Measurements from ENCODE around the gene GJD3. TPM values are rescaled to one million over a fixed set of nuclear protein-coding genes. Genes with fewer than 3 reads are reported as not detected.
"Not testable (repeated sequence)": the region's sequence is repeated elsewhere in the genome, so short reads cannot be mapped to it uniquely, and the experiment has no call there.

The GJD3 gene, protein sequence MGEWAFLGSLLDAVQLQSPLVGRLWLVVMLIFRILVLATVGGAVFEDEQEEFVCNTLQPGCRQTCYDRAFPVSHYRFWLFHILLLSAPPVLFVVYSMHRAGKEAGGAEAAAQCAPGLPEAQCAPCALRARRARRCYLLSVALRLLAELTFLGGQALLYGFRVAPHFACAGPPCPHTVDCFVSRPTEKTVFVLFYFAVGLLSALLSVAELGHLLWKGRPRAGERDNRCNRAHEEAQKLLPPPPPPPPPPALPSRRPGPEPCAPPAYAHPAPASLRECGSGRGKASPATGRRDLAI
- 1.2 TPM for total RNA-seq
- long read RNA-seq, result 0 reads

DNA sequence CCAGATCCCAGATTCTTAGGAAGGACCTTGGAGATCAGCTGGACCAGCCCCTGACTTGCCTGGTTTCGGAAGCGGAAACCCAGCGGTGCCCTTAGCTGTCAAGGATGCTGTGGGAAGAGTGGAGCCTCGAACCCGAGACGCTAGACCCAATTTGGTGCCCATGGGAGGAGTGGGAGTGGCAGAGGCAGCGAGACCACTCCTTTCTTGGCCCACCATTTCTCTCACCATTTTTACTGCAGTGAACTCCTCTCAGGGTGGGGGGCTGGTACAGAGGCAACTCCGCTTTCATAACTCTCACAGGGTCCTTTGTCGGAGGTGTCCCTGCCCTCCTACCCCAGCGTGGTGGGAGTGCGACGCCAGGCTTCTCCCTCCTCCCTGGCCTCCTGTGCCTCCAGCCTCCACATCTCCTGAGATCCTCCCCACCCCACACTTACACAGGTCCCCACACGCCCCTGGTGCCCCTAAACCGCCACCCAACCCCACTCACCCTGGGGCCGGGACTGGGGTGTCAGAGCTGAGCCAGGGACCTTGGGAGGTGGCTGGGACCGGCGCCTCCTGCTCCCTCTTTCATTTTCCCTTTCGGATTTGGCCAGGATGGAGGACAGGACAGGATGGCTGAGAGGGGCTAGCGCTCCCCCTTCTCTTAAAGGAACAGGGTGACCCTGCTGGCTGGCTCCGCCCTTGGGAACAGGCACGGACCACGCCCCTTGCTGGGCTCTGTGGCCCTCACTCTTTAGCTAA lies at the start of gene GJD3:
Gene GJD3 (minus strand): TSS at position 617 of the 741 bp plus-strand sequence. CDS start 922 bp downstream, outside the sequence.
- DNase-seq (no peak), ATAC-seq (peak; percentile 35)
- intact Hi-C loops (cut with micrococcal nuclease), result no loop called here

DNA sequence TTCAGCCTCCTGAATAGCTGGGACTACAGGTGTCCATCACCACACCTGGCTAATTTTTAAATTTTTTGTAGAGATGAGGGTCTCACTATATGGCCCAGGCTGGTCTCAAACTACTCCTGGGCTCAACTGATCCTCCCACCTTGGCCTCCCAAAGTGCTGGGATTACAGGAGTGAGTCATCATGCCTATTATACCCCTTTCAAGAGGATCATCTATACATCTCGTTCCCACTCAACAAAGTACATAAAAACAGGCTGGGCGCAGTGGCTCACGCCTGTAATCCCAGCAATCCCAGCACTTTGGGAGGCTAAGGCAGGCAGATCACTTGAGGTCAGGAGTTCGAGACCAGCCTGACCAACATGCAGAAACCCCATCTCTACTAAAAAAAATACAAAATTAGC lies 49.8 kb upstream of the GJD3 start:
- ATAC-seq; DNase-seq; intact Hi-C loops (cut with micrococcal nuclease): not testable (repeated sequence)

DNA sequence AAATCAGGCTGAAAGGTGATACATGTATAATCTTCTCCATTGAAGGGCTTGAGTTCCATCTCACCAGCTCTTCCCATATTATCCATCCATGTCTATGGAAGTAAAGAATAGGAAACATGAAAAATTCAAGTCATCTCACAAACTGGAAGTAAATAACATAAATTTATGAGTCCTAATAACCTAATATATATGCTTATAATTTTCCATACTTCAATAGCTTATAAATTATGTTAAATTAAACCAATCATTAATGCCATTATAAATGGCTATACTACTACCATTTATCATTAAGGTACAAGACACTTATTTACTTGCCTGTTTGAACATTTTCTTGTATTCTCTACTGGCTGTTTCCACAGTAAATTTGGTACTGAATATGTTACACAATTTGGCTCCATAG lies 48.3 kb upstream of the GJD3 start:
- ATAC-seq (no peak), DNase-seq (no peak)
- intact Hi-C loops (cut with micrococcal nuclease), result no loop called here

DNA sequence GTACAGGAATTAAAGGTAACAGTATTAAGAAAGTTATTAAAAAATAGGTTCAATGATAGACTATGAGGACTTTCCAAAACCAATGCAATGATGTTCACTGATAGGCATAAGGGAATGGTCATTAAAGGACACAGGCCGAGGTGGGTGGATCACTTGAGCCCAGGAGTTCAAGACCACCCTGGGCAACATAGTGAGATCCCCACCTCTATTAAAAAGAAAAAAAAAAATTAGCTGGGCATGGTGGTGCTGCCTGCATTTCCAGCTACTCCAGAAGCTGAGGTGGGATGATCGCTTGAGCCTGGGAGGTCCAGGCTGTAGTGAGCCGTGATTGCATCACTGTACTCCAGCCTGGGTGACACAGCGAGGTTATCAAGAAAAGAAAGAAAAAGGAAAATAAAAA lies 47.3 kb upstream of the GJD3 start:
- intact Hi-C loops (cut with micrococcal nuclease), result no loop called here
- ATAC-seq (no peak), DNase-seq (no peak)

DNA sequence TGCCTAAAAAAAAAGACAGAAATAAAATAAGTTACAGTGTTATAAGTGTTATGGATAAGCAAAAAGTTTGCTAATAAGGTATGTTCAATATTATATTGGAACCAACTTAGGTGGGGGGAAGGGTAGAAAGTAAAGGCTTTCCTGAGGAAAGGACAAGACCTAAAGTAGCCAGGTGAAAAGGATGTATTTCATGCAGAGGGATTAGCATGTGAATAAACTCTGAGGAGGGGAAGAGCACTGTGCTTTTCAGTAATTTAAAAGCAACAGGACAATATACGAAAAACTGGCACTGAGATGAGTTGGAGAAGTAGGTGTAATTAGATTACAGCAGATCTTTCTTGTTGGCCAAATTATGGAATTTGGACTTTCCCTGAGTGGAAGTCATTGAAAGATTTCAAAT lies 45.5 kb upstream of the GJD3 start:
- DNase-seq, result no peak
- intact Hi-C loops (cut with micrococcal nuclease), result no loop called here
- no peak for ATAC-seq

DNA sequence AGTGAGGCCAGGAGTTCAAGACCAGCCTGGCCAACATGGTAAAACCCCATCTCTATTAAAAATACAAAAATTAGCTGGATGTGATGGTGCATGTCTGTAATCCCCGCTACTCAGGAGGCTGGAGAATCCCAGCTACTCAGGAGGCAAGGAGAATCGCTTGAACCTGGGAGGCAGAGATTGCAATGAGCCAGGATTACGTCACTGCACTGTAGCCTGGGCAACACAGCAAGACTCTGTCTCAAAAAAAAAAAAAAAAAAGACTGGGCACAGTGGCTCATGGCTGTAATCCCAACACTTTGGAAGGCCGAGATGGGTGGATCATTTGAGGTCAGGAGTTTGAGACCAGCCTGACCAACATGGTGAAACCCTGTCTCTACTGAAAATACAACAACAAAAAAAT lies 45.0 kb upstream of the GJD3 start:
- DNase-seq; ATAC-seq; intact Hi-C loops (cut with micrococcal nuclease): not testable (repeated sequence)

DNA sequence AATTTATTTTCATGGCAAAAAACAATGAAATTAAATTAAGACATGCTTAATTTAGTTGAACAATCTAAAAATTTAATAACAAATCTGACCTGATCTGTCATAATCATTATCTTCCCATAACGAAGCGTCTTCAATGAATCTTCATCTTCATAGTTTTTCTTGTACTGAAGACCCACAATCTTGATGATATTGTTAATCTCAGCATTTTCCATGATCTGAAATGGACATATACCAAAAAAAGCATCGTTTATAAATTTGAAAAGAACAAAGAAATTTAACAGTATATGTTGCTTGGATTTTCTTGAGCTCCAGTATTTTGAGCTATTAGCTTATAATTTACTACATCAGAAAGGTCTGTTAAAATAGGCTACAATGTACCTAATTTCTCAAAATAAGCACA lies 42.9 kb upstream of the GJD3 start:
- intact Hi-C loops (cut with micrococcal nuclease), result no loop called here
- no peak for ATAC-seq
- no peak for DNase-seq

DNA sequence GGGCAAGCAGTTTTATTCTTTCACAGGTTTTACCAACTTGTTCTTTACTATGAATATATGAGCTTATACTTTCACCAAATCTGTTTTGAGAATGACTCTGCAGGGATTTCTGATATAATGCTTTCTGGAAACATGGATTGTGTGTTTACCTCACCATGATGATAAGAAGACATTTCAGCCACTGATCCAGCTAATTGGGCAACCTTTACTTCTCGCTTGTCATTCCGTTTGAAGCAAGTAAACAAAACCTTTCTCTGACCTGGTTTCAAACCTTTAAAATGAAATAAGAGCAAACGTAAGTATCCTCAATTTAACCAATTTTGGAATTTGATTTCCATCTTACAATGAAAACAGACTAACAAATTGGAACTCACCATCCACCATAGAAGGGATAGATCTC lies 39.5 kb upstream of the GJD3 start:
- DNase-seq, result no peak
- ATAC-seq, result no peak
- intact Hi-C loops (cut with micrococcal nuclease), result no loop called here

DNA sequence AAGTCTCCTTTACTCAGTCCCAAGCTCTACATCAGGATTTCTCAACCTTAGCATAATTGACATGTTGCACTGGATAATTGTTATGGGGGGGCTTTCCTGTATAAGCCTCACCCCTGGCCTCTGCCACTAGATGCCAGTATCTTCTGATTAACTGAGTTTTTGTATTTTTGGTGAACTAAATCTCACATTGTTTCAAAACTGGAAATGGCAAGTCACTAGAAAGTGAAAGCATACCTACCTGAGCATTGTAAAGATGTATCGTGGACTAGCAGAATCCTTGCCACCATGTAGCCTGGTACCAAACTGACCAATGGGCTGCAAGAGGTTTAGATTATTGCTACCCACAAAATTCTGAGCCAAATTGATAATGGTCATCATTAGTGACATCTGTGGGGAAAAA lies 38.1 kb upstream of the GJD3 start:
- ATAC-seq (no peak), DNase-seq (no peak)
- intact Hi-C loops (cut with micrococcal nuclease), result no loop called here

DNA sequence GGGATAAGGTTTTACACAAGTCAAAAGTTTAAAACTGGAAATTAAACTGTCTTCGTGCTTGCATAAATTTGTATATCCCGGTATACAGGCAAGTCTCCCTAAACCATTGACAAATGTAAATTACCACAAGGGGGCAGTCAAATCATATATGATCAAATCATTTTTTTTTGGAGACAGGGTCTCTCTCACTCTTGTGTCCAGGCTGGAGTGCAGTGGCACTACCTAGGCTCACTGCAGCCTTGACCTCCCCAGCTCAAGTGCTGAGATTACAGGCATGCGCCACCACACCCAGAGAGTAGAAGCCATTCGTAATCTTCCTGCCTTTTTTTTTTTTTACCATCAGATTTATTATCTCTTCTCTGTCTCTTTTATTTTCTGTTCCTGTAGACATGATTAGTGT lies 34.6 kb upstream of the GJD3 start:
- ATAC-seq (peak; percentile 47), DNase-seq (no peak)
- intact Hi-C loops (cut with micrococcal nuclease), result no loop called here

DNA sequence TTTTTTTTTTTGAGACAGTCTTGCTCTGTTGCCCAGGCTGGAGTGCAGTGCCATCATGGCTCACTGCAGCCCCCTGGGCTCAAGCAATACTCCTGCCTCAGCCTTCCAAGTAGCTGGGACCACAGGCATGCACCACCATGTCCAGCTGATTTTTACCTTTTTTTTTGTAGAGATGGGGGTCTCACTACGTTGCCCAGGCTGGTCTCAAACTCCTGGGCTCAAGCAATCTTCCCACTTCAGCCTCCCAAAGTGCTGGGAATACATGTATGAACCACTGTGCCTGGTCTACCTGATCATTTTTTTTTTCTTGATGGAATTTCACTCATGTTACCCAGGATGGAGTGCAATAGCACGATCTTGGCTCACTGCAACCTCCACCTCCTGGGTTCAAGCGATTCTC lies 22.0 kb upstream of the GJD3 start:
- intact Hi-C loops (cut with micrococcal nuclease); DNase-seq; ATAC-seq: not testable (repeated sequence)

DNA sequence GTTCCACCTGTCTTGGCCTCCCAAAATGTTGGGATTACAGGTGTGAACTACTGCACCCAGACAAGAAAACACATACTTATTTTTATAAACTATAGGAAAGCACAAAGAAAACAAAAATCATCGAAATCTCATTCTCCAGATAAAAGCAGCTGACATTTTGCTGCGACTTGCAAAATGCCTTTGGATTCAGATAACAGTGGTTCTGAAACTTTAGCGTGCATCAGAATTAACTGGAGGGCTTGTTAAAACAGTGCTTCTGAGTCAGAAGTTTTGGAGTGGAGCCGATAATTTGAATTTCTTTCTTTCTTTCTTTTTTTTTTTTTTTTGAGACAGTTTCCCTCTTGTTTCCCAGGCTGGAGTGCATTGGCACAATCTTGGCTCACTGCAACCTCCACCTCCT lies 17.7 kb upstream of the GJD3 start:
- intact Hi-C loops (cut with micrococcal nuclease), result no loop called here
- no peak for DNase-seq
- no peak for ATAC-seq

DNA sequence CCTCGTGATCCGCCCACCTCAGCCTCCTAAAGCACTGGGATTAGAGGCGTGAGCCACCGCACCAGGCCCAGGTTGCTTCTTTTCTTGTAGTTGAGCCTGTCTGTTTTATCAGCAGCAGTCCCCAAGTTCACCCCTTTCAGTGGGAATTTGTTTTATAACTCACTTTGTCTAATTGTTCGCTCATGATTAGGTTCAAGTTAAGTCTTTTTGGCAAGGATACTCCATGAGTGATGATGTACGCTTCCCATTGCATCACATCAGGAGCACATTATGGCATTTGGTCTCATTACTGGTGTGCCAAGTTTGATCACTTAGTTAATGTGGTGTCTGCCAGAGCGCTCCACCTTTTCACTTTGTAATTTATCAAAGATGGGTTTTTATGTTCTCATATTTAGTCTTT lies 14.4 kb upstream of the GJD3 start:
- intact Hi-C loops (cut with micrococcal nuclease), result no loop called here
- no peak for ATAC-seq

DNA sequence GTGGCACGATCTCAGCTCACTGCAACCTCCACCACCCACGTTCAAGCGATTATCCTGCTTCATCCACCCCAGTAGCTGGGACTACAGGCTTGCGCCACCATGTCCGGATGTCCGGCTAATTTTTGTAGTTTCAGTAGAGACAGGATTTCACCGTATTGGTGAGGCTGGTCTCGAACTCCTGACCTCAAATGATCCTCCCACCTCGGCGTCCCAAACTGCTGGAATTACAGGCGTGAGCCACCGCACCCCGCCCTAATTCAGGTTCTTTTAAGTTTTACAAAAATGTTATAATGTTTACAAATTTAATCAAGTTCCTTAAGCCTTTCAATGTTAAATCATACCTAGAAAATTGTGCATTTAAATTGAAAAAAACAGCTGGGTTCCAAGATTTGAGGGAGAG lies 13.3 kb upstream of the GJD3 start:
- no peak for DNase-seq
- no peak for ATAC-seq
- intact Hi-C loops (cut with micrococcal nuclease), result no loop called here

More for the DNA sequence above, 14.4 kb upstream of the GJD3 start:
- no peak for DNase-seq

DNA sequence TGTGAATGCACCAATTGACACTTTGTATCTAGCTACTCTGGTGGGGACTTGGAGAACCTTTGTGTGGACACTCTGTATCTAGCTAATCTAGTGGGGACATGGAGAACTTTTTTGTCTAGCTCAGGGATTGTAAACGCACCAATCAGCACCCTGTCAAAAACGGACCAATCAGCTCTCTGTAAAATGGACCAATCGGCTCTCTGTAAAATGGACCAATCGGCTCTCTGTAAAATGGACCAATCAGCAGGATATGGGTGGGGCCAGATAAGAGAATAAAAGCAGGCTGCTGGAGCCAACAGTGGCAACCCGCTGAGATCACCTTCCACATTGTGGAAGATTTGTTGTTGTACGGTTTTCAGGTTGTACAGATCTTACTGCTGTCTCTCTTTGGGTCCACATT lies 12.0 kb upstream of the GJD3 start:
- ATAC-seq, result not testable (repeated sequence)

DNA sequence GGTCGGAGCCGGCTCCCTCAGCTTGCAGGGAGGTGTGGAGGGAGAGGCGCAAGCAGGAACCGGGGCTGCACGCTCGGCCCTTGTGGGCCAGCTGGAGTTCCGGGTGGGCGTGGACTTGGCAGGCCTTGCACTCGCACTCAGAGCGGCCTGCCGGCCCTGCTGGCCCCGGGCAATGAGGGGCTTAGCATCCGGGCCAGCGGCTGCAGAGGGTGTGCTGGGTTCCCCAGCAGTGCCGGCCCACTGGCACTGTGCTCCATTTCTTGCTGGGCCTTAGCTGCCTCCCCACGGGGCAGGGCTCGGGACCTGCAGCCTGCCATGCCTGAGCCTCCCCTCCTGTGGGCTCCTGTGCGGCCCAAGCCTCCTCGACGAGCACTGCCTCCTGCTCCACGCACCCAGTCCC lies 11.2 kb upstream of the GJD3 start:
- DNase-seq; intact Hi-C loops (cut with micrococcal nuclease); ATAC-seq: not testable (repeated sequence)

More for the DNA sequence above, 12.0 kb upstream of the GJD3 start:
- DNase-seq; intact Hi-C loops (cut with micrococcal nuclease): not testable (repeated sequence)

DNA sequence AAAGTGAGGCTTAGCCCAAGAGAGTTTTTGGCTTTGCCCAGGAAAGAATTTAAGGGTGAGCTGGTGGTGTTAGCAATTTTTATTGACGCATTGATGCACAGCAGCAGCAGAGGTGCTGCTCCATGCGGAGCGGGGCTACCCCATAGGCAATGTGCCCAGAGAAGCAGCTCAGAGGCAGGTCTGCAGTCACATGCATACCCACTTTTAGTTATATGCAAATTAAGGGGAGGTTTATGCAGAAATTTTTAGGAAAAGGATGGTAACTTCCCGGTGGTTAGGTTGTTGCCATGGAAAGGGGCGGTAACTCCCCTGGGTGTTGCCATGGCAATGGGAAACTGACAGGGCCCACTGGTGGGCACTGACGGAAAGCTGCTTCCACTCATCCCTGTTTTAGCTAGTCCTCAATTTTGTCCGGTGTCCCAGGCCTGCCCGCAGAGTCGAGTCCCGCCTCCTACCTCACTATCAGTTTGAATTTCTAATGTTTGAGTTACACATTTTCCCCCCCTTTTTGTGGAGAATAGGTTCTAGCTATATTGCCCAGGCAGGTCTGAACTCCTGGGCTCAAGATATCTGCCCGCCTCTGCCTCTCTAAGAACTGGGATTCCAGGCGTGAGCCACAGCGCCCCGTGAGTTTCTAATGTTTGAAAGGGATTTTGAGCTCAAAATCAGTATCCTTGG lies 10.4 kb upstream of the GJD3 start:
- ATAC-seq (no peak), DNase-seq (no peak)
- intact Hi-C loops (cut with micrococcal nuclease), result no loop called here

DNA sequence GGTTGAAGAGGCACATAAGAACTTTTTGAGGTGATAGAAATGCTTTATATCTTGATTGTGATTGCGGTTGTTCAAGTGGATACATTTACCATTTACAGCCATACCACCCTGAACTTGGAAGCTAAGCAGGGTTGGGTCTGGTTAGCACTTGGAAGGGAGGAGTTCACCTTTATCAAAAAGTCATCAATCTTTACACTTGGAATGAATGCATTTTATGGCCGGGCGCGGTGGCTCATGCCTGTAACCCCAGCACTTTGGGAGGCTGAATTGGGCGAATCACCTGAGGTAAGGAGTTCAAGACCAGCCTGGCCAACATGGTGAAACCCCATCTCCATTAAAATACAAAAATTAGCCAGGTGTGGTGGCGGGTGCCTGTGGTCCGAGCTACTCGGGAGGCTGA lies 9.5 kb upstream of the GJD3 start:
- no peak for ATAC-seq
- DNase-seq, result no peak
- intact Hi-C loops (cut with micrococcal nuclease), result no loop called here

DNA sequence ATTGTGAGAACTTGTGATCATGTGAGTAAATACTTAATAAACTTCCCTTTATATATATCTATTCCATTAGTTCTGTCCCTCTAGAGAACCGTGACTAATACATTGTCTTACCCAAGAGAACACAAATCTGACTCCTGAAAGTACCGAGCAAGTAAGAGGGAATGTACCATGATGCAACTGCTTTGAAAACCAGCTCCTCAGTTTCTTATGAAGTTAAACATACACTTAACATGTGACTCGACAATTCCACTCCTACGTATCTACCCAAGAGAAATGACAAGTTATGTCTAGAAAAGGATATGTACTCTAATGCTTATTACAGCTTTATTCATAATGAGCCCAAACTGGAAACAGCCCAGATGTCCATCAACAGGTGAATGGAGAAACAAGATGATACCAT lies 8.8 kb upstream of the GJD3 start:
- intact Hi-C loops (cut with micrococcal nuclease), result no loop called here
- ATAC-seq, result no peak
- no peak for DNase-seq

DNA sequence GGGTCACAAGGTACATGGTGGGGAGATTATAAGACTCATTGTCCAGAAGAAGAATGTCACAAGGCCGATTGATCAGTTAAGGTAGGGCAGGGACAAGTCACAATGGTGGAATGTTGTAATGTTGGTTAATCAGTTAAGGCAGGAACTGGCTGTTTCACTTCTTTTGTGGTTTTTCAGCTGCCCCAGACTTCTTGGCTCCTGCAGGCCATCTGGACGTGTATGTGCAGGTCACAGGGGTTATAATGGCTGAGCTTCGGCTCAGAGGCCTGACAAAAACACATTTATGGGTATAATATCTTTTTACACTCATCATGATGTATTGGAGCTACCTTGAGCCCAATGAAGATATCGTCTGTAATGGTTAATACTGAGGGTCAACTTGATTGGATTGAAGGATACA lies 8.1 kb upstream of the GJD3 start:
- ATAC-seq; DNase-seq; intact Hi-C loops (cut with micrococcal nuclease): not testable (repeated sequence)
